ENCODE data around the gene RGS3.

GRCh38 chr9:113578279-113578865 is 114.8 kb downstream of the RGS3 start:
- TF ChIP-seq TEAD4 (IDR thresholded peaks at IDR 0.05) (no peak), TAF1 (IDR thresholded peaks at IDR 0.05; ENCODE audit: low read depth) (no peak), EGR1 (IDR thresholded peaks at IDR 0.05) (no peak), EP300 (IDR thresholded peaks at IDR 0.05; ENCODE audit: borderline replicate concordance) (no peak), NFIC (IDR thresholded peaks at IDR 0.05) (no peak), CEBPB (IDR thresholded peaks at IDR 0.05) (no peak)
- TF ChIP-seq, protein P1, sequence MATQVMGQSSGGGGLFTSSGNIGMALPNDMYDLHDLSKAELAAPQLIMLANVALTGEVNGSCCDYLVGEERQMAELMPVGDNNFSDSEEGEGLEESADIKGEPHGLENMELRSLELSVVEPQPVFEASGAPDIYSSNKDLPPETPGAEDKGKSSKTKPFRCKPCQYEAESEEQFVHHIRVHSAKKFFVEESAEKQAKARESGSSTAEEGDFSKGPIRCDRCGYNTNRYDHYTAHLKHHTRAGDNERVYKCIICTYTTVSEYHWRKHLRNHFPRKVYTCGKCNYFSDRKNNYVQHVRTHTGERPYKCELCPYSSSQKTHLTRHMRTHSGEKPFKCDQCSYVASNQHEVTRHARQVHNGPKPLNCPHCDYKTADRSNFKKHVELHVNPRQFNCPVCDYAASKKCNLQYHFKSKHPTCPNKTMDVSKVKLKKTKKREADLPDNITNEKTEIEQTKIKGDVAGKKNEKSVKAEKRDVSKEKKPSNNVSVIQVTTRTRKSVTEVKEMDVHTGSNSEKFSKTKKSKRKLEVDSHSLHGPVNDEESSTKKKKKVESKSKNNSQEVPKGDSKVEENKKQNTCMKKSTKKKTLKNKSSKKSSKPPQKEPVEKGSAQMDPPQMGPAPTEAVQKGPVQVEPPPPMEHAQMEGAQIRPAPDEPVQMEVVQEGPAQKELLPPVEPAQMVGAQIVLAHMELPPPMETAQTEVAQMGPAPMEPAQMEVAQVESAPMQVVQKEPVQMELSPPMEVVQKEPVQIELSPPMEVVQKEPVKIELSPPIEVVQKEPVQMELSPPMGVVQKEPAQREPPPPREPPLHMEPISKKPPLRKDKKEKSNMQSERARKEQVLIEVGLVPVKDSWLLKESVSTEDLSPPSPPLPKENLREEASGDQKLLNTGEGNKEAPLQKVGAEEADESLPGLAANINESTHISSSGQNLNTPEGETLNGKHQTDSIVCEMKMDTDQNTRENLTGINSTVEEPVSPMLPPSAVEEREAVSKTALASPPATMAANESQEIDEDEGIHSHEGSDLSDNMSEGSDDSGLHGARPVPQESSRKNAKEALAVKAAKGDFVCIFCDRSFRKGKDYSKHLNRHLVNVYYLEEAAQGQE (IDR thresholded peaks at IDR 0.05; ENCODE audit: low read depth) = no peak

Measured in Ishikawa (cell line).